ENCODE measurements around the gene FAM107B. TPM values are rescaled to one million over a fixed set of nuclear protein-coding genes. Genes with fewer than 3 reads are reported as not detected.

Gene FAM107B
- total RNA-seq, 1 donor from 2014 or later: 13.6 TPM

GRCh38 chr10:14566498-14566897 is 208.2 kb downstream of the FAM107B start:
- Histone ChIP-seq H3K27ac (ENCODE audit: low read depth, low read length) (no peak overlapping the region), H3K27me3 (ENCODE audit: control insufficient read depth in 3 of 3, insufficient read depth in 3 of 3, low read length in 3 of 3) (no peaks in the 10 kb centered on the region), H3K9me3 (ENCODE audit: control insufficient read depth in 3 of 3, low read length in 3 of 3) (peaks cover 0 to 3% (median 0%) of the 10 kb centered on the region in 3 donors), H3K4me3 (ENCODE audit: low read length in 3 of 3) (no peak overlapping the region), H3K4me1 (ENCODE audit: control insufficient read depth in 3 of 3, insufficient read depth in 3 of 3, low read length in 3 of 3) (peaks cover 0 to 7% (median 3%) of the 10 kb centered on the region in 3 donors), H3K9ac (ENCODE audit: low read depth in 1 of 3, low read length in 3 of 3) (no peak overlapping the region), H3K36me3 (ENCODE audit: control insufficient read depth in 3 of 3, insufficient read depth in 3 of 3, low read length in 3 of 3) (peaks cover 0 to 3% (median 2%) of the 10 kb centered on the region in 3 donors)

GRCh38 chr10:14565199-14565598 is 209.5 kb downstream of the FAM107B start:
- Histone ChIP-seq H3K9me3 (ENCODE audit: control insufficient read depth in 3 of 3, low read length in 3 of 3) (peaks cover 0 to 3% (median 0%) of the 10 kb centered on the region in 3 donors), H3K4me3 (ENCODE audit: low read length in 3 of 3) (no peak overlapping the region), H3K27me3 (ENCODE audit: control insufficient read depth in 3 of 3, insufficient read depth in 3 of 3, low read length in 3 of 3) (no peaks in the 10 kb centered on the region), H3K9ac (ENCODE audit: low read depth in 1 of 3, low read length in 3 of 3) (no peak overlapping the region), H3K4me1 (ENCODE audit: control insufficient read depth in 3 of 3, insufficient read depth in 3 of 3, low read length in 3 of 3) (peaks cover 0 to 7% (median 3%) of the 10 kb centered on the region in 3 donors), H3K27ac (ENCODE audit: low read depth, low read length) (no peak overlapping the region), H3K36me3 (ENCODE audit: control insufficient read depth in 3 of 3, insufficient read depth in 3 of 3, low read length in 3 of 3) (peaks cover 0 to 3% (median 2%) of the 10 kb centered on the region in 3 donors)

- peaks cover 0 to 3% (median 2%) of the 10 kb centered on the region in 3 donors for H3K36me3 ChIP-seq (ENCODE audit: control insufficient read depth in 3 of 3, insufficient read depth in 3 of 3, low read length in 3 of 3)
- peaks cover 0 to 3% (median 0%) of the 10 kb centered on the region in 3 donors for H3K9me3 ChIP-seq (ENCODE audit: control insufficient read depth in 3 of 3, low read length in 3 of 3)
- no peaks in the 10 kb centered on the region for H3K27me3 ChIP-seq (ENCODE audit: control insufficient read depth in 3 of 3, insufficient read depth in 3 of 3, low read length in 3 of 3)
- H3K9ac ChIP-seq (ENCODE audit: low read depth in 1 of 3, low read length in 3 of 3): no peak overlapping the region
- H3K4me1 ChIP-seq (ENCODE audit: control insufficient read depth in 3 of 3, insufficient read depth in 3 of 3, low read length in 3 of 3): peaks cover 0 to 7% (median 3%) of the 10 kb centered on the region in 3 donors
- no peak overlapping the region for H3K27ac ChIP-seq (ENCODE audit: low read depth, low read length)
- H3K4me3 ChIP-seq (ENCODE audit: low read length in 3 of 3): no peak overlapping the region
Measured at GRCh38 chr10:14564268-14564744, 210.4 kb downstream of the FAM107B start.

DNA sequence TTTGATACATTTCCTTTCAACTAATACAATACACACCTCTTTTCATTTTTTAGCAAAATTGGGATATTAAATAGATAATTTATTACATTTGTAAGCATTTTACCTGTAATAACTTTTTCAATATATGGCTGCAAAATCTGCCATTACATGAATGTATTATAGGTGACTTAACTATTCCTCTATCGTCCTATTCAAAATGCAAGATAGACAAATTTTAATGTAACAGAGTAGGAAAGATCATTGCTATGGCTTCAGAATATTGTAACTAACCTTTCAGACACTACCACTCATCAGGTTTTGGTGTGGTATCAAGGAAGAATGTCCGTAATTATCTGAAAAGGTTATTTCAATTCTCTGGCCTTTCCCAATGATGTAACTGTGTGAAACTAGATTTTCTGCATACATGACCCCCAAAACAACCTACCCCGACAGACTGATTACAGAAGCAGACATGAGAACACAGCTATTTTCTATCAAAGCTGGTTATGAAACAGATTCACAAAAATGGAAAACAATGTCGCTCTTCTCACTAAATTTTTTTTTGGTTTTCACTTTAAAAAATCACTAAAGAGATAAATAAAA is 211.2 kb downstream of the FAM107B start:
- Histone ChIP-seq H3K4me1 (ENCODE audit: control insufficient read depth in 3 of 3, insufficient read depth in 3 of 3, low read length in 3 of 3) (peaks cover 0 to 7% (median 3%) of the 10 kb centered on the region in 3 donors), H3K27ac (ENCODE audit: low read depth, low read length) (no peak overlapping the region), H3K36me3 (ENCODE audit: control insufficient read depth in 3 of 3, insufficient read depth in 3 of 3, low read length in 3 of 3) (peaks cover 0 to 3% (median 2%) of the 10 kb centered on the region in 3 donors), H3K4me3 (ENCODE audit: low read length in 3 of 3) (no peak overlapping the region), H3K9me3 (ENCODE audit: control insufficient read depth in 3 of 3, low read length in 3 of 3) (peaks cover 0 to 3% (median 0%) of the 10 kb centered on the region in 3 donors), H3K27me3 (ENCODE audit: control insufficient read depth in 3 of 3, insufficient read depth in 3 of 3, low read length in 3 of 3) (no peaks in the 10 kb centered on the region), H3K9ac (ENCODE audit: low read depth in 1 of 3, low read length in 3 of 3) (no peak overlapping the region)

GRCh38 chr10:14563076-14563336 is 211.7 kb downstream of the FAM107B start:
- Histone ChIP-seq H3K27me3 (ENCODE audit: control insufficient read depth in 3 of 3, insufficient read depth in 3 of 3, low read length in 3 of 3) (no peaks in the 10 kb centered on the region), H3K4me1 (ENCODE audit: control insufficient read depth in 3 of 3, insufficient read depth in 3 of 3, low read length in 3 of 3) (peaks cover 0 to 7% (median 3%) of the 10 kb centered on the region in 3 donors), H3K9ac (ENCODE audit: low read depth in 1 of 3, low read length in 3 of 3) (no peak overlapping the region), H3K36me3 (ENCODE audit: control insufficient read depth in 3 of 3, insufficient read depth in 3 of 3, low read length in 3 of 3) (peaks cover 0 to 3% (median 2%) of the 10 kb centered on the region in 3 donors), H3K9me3 (ENCODE audit: control insufficient read depth in 3 of 3, low read length in 3 of 3) (peaks cover 0 to 3% (median 0%) of the 10 kb centered on the region in 3 donors), H3K27ac (ENCODE audit: low read depth, low read length) (no peak overlapping the region), H3K4me3 (ENCODE audit: low read length in 3 of 3) (no peak overlapping the region)

DNA sequence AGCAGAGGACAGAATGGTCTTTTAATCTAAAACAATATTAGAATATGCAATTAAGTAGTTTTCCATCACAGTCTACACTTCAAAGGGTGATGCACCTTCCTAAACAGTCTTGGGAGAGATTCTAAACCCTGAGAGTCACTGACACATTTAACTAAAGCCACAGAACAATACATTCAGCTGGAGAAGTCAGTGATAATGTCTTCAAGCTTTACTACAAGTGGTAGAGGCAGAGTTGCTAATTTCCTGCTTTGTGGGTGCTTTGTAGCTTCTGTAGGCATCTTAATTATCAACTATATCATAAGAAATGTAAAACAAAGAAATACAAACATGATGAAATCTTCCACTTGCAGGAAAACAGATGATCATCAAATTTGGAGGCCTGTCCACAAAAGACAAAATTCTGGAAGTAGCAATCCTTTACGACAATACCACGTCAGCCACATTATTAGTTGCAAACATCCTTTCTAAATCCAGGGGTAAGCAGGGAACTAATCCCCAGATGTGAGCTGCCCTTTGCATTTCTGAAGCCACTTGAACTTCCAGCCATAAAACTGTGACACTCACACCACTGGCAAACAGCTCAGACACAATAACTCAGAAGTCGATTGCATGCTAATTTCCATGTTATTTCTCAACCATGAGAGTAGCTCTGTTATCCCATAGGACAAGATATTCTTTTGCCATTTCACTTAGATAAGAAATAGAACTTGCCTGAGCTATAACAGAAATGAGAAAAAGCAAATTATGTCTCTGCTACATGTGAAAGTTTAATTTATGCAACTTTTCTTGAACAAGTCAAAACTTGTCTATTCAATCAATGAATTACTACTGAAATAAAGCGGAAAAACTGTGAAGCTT is 212.2 kb downstream of the FAM107B start:
- Histone ChIP-seq H3K9ac (ENCODE audit: low read depth in 1 of 3, low read length in 3 of 3) (no peak overlapping the region), H3K27me3 (ENCODE audit: control insufficient read depth in 3 of 3, insufficient read depth in 3 of 3, low read length in 3 of 3) (no peaks in the 10 kb centered on the region), H3K36me3 (ENCODE audit: control insufficient read depth in 3 of 3, insufficient read depth in 3 of 3, low read length in 3 of 3) (peaks cover 0 to 3% (median under 1%) of the 10 kb centered on the region in 3 donors), H3K4me1 (ENCODE audit: control insufficient read depth in 3 of 3, insufficient read depth in 3 of 3, low read length in 3 of 3) (peaks cover 0 to 7% (median 3%) of the 10 kb centered on the region in 3 donors), H3K4me3 (ENCODE audit: low read length in 3 of 3) (no peak overlapping the region), H3K27ac (ENCODE audit: low read depth, low read length) (no peak overlapping the region), H3K9me3 (ENCODE audit: control insufficient read depth in 3 of 3, low read length in 3 of 3) (peaks cover 0 to 3% (median 0%) of the 10 kb centered on the region in 3 donors)

DNA sequence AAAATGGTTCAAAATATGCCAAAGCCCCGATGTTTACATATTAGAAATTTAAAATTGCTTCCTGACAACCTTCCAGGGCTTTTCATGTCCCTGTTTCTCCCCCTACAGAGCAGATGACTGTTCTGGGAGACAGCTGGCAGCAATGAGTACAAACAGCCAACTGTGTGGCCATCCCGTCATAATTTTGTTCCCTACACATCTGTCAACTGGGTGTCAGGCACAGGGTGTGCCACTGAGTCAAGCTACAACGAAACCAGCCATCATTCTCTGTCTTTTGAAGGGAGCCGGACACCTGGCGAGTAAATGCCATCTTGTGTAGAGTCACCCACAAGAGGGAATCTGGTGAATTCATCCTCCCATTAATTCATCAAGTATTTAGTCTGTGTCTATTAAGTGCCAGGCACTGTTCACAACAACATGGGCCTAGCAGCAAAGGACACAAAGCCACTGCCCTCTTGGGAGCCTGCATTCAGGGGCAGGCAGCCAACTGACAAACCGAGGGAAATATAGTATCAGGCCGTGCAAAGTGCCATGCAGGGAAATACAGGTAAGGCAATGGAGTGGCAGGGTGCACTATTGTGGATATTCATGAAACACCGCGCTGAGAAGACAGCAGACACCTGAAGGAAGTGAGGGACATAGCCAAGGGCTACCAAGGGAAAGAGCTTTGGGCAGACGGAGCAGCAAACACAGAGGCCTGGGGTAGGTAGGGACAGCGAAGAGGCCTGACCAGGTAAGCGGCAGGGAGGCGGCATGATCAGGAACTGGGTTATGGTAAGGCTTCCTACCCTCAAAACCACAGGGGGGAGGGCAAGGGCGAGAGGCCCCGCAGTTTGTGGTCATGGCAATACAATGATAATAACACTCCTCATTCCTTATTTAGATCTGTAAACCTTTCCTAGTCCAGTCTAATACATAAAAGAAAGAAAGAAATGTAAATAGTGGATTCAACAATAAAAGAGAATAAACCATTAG is 213.6 kb downstream of the FAM107B start:
- Histone ChIP-seq H3K27ac (ENCODE audit: low read depth, low read length) (no peak overlapping the region), H3K9ac (ENCODE audit: low read depth in 1 of 3, low read length in 3 of 3) (no peak overlapping the region), H3K9me3 (ENCODE audit: control insufficient read depth in 3 of 3, low read length in 3 of 3) (peaks cover 0 to under 1% (median 0%) of the 10 kb centered on the region in 3 donors), H3K27me3 (ENCODE audit: control insufficient read depth in 3 of 3, insufficient read depth in 3 of 3, low read length in 3 of 3) (no peaks in the 10 kb centered on the region), H3K4me3 (ENCODE audit: low read length in 3 of 3) (no peak overlapping the region), H3K4me1 (ENCODE audit: control insufficient read depth in 3 of 3, insufficient read depth in 3 of 3, low read length in 3 of 3) (peaks cover 0 to 10% (median 7%) of the 10 kb centered on the region in 3 donors), H3K36me3 (ENCODE audit: control insufficient read depth in 3 of 3, insufficient read depth in 3 of 3, low read length in 3 of 3) (no peaks in the 10 kb centered on the region)

DNA sequence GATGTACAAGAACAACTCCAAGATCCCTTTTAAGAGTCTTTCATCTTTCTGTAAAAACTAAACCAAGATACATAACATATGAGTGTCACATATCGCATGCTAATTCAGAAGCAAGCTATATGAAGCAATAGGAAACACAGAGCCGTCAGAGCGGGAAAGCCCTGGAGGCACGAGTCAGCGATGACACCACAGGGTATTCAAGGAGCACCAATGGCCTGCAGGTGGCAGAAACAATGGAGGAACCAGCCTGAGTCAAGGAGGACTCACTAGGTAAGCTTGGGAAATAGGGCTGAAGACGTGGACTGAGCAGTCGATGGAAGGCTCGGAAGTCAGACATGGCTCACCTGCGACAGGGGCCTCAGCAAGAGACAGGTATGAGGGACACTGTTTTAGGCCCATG is 214.4 kb downstream of the FAM107B start:
- Histone ChIP-seq H3K36me3 (ENCODE audit: control insufficient read depth in 3 of 3, insufficient read depth in 3 of 3, low read length in 3 of 3) (no peaks in the 10 kb centered on the region), H3K4me3 (ENCODE audit: low read length in 3 of 3) (no peak overlapping the region), H3K9me3 (ENCODE audit: control insufficient read depth in 3 of 3, low read length in 3 of 3) (no peaks in the 10 kb centered on the region), H3K27me3 (ENCODE audit: control insufficient read depth in 3 of 3, insufficient read depth in 3 of 3, low read length in 3 of 3) (no peaks in the 10 kb centered on the region), H3K9ac (ENCODE audit: low read depth in 1 of 3, low read length in 3 of 3) (no peak overlapping the region), H3K27ac (ENCODE audit: low read depth, low read length) (no peak overlapping the region), H3K4me1 (ENCODE audit: control insufficient read depth in 3 of 3, insufficient read depth in 3 of 3, low read length in 3 of 3) (peaks cover 0 to 12% (median 7%) of the 10 kb centered on the region in 3 donors)

DNA sequence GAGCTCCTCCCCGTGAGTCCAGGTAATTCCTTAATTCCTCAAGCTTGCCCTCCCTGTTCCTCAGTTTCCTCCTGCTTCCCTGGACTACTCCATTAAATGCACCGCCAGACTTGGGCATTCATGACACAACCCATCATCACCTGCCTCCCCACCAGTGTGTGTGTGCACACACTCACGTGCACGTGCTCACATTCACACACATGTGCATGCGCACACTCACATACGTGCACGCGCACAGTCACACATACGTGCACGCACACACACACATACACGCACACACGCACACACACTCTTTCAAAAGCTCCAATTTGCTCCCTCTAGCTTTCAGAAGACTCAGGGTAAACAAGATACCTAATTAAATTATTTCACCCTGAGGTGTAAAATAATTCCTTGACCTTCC is 216.7 kb downstream of the FAM107B start:
- Histone ChIP-seq H3K27ac (ENCODE audit: low read depth, low read length) (no peak overlapping the region), H3K9me3 (ENCODE audit: control insufficient read depth in 3 of 3, low read length in 3 of 3) (no peaks in the 10 kb centered on the region), H3K4me3 (ENCODE audit: low read length in 3 of 3) (no peak overlapping the region), H3K36me3 (ENCODE audit: control insufficient read depth in 3 of 3, insufficient read depth in 3 of 3, low read length in 3 of 3) (no peaks in the 10 kb centered on the region), H3K27me3 (ENCODE audit: control insufficient read depth in 3 of 3, insufficient read depth in 3 of 3, low read length in 3 of 3) (no peaks in the 10 kb centered on the region), H3K9ac (ENCODE audit: low read depth in 1 of 3, low read length in 3 of 3) (no peak overlapping the region), H3K4me1 (ENCODE audit: control insufficient read depth in 3 of 3, insufficient read depth in 3 of 3, low read length in 3 of 3) (peaks cover 0 to 9% (median 6%) of the 10 kb centered on the region in 3 donors)

Measured in skeletal muscle tissue (tissue), 4 donors.